GM21367 (cell line): ENCODE measurements around the gene LAMA1.

Experiments used
- ATAC-seq: cut with Tn5 transposase; IDR thresholded peaks from one replicate; pipeline ENCODE4 v1.9.1; 2021; ENCODE audit not compliant: unreplicated experiment

Gene LAMA1

DNA sequence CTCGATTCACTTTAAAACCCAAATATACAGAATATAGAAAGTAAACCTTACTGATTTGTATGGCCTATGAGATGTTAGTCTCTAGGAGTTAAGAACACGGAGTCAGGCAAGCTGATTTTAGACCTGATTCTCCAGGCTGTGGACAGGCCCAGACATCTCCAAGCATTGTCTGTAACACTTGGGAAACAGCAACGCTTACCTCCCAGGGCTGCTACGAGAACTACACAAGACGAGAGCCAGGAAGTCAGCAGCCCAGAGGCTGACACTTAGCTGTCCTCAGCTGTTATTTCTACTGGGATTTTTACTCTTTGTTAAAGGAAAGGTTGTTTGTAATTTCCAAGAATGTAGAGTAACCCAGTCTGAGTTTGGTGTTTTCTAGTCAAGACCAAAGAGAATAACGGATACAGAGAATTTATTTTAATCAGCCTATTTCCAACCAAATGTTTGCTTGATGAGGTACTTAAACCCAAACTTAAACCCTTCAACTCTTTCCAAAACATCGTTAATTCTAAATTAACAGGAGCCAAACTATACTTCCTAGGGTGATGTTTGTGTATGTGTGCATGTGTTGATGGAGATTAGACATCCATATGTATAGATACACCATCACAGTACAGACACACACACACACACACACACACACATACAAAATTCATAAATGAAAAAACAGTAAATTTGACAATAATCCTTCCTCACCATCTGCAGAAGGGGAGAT lies 123.4 kb downstream of the LAMA1 start:
- no peak for ATAC-seq

DNA sequence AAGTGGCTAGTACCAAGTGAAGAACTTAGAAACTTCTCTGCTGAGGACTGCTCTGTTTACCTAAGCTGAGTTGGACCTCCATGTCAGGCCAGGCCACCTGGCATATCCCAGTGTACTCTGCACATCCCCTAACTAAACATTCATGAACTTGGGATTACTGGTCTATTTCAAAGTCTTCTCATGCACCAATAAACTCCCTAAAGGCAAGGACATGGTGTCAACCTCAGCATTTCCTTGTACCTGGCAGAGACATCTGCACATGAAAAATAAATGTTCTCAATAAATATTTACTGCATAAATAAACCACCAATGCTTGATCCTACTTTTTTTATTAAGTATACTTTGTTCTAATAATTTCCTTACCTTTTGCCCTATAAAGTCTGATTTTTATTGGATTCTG lies 124.8 kb downstream of the LAMA1 start:
- ATAC-seq = no peak

DNA sequence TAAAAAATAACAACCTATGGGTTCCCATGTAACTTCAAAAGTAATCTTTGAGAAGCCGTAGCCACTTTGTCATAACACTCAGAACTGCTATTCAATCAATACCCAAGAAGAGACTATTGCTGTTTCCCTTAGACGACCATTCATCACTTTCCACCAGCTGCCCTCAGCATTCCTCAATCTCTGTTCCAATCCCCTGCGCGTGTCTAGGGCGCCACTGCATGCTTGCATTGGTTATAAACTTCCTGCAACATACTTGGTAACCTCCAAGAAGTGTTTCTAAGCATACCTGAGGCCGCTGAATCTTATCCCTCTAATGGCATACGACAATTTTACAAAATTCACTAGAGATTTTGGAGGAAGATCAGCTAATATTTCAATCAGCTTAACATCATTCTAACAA lies 134.2 kb downstream of the LAMA1 start:
- ATAC-seq = no peak

DNA sequence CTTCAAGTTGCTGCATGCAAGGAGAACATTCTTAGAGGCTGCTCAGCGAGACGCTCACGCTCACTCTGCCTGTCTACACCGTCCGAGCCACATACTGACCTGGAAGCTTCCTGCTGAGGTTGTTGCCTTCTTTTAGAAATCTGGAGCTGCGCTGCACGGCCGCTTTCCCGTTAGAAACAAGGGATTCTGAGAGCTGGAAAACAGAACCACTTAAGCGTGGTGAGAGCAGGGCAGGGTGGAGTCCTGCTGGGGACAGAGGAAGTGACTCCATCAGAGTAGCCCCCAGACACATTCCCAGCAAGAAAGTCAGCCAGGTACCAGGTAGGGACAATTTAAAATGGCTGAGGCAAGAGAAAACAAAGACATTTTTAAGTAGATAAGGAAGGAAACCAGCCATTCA lies 135.2 kb downstream of the LAMA1 start:
- ATAC-seq = no peak

DNA sequence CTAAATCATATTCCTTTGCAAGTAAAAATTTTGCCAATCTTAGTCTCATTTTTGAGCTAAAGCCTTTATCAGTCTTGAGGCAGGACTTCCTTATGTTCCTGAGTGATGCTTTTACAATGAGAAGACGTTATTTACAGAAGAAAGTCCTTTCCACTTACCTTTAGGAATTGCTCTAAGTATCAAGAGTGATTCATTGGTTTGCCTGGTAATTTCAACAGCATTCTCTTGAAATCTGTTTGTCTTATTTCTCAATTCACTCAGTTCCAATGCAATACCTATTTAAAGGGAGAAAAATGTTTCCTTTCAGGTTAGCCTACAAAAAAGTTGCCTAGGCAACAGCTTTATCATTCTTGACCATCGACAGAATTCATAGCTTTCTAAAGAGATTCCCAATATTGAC lies 137.2 kb downstream of the LAMA1 start:
- ATAC-seq = no peak

DNA sequence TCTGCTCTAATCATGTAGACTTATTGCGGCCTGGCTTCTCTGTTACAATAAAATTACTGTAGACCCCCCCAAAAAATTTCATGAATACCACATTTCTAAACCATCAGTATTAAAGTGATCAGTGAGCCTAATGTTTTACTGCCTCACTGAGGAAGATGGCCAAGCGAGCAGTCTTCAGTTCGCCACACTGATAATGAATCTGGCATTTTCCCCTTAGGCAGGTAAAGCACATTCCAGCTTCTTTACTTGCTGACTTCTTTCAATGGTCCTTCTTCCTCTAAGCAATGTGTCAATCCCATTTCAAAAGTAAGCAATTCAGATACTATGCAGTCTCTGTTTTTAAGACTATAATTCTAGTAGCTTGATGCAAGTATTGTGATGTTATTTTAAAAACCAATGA lies 137.6 kb downstream of the LAMA1 start:
- ATAC-seq = no peak

DNA sequence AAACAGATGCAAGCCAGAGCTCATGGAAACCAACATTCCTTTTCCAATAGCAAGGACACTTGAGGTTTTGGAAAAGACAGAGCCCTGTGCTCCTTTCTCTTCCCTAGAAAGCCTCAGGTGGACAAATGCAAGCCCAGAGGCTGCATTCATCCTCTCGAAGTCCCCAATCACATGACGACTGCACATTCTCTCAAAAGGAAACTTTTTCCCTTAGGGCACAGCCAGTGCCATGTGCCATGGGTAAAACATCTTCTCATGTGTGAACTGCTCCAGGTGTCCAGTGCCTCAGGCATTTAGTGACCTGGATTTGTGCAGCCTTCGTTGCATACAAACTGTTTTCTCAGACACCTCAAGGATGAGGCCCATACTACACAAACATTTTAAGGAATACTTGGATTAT lies 140.7 kb downstream of the LAMA1 start:
- no peak for ATAC-seq

DNA sequence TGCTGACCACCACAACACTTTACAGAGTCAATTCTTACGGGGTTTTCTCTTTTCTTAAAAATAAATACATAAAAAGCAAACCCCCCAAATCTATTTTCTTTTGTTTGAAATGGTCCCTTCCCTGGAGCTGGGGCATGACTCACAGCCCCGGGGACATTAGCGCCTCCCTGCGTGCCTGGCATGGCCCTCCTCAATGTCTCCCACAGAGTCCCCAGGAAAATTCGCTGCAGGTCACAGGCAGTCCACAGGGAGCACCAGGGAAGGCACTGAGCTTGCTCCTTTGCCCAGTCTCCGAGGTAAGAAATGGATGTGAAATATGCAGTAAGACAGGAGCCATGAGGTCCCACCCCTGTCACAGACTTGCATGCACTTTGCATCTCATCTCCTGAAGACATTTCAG lies 142.5 kb downstream of the LAMA1 start:
- no peak for ATAC-seq

DNA sequence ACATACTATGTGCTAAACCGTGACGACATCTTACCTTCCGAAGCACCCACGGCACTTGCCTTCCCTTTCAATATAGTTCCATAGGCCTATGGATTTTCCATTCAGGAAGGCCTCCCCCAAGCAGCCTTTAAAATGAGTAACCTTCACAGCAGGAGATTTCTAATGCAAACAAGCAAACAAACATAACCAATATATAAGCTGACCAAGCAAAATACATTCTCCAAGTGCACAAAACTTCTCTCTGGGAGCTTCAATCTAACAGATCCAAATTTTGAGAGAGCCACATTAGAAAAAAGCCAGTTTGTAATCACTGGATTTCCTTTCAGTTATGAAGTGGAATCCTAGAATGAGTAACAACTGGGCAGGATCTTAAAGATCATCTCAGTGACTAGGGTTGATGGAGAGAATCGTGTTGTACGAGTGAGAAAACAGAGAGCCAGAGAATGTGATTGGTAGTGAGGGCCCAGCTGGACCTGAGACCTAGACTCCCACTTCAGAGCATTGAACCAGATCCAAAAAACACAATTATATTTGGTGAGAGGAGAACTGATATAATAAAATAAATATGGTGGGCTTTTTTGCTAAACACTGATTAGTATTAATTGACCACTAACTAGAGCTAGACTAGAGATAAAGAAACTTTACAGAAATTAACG lies 145.6 kb downstream of the LAMA1 start:
- no peak for ATAC-seq

DNA sequence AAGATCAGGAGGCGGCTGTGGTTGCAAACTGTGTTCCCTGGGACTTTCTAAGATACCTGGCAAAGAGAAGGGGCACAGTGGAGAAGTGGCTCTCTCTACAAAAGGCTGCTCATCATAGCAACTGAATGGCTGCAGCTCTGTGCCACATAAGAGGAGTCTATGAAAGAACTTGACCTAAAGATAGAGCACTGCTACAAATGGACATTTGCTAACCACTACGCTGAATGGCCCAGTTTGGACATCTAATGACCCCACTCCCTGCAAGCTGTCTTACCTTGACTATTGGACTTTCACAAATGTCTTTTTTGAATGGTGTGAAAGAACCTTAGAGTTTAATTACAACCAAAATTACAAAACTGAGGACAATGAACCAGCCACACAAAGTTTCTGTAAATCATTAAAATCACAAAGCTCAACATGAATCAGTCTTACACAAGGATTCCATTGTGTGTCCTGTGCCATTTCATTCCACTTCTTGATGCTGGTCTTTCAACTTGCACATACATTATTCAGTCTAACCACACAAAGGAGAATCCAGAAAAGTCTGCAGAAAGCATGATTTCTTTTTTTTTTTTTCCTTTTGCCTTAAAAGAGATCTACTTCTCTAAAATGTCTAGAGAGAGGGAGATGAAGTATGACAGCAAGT lies 154.0 kb downstream of the LAMA1 start:
- ATAC-seq = no peak

DNA sequence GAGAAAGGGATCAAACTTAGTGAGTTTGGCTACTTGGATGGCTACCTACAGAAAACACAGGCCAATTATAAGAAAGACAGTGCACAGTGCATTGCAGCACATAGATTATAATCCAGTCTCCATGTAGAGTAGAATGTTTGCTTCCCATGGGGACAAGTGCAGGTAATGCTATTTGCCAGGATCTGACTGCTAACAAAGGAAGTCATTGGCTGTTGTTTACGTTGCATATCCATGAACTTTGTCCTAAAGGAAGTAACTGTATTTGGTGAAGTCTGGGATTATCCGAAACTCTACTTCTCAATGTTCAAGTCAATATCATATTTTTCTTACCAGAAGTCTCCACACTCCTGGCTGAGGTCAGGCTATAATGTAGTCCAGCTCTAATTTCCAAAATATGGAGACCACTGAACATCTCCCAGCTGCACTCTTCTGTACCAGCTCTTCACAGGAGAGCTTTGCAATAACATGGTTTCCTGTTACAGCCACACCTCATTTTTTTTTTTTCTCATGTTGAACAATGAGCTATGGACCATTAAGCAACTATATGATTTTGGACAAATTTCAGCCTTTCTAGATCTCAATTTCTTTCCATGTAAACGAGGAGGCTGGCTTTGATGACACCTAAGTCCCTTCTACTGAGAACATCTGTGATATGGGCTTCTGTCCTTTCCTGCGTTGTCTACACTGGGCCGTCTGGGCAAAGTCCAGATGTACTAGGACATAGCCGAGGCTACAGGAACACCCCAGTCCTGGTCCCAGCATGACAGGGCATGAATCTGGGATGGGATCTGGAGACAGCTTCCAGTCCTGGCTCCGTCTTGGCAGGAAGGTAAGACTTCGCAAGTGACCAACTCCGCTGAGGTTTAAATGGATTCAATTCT lies 154.8 kb downstream of the LAMA1 start:
- no peak for ATAC-seq

DNA sequence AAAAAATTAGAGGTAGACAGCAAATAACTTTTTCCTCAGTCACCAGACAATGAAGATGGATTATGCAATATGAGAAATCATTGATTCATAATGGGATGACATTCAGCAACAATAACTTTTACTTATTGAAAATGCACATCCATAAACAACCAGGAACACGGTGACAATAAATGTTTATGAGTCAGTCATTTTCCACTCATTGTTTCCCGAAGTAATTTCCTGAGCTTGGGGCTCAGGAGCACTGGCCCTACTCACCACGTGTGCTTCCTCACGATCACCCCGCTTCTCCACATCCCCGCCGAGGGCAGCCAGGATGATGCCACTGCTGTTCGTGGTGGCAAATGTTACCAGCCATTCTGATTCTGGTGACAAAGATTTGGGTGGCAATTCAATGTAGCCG lies 156.3 kb downstream of the LAMA1 start:
- no peak for ATAC-seq

DNA sequence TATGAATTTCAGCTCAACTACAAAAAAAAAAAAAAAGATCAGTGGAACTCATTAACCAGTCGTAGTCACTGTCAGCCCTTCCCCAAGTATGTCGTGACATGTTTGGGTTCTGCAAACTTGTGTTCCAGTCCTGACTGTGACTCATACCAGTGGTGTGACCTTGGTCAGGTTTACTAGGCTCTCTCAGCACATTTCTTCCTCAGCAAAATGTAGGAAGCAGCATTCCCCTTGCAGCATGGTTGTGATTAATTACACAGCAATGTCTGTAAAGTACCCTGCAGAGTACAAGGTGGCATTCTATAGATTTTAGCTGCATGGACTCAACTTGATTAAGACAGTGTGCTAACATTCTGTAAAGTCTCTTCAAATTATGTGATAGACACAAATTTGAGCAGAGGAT lies 156.9 kb downstream of the LAMA1 start:
- no peak for ATAC-seq

DNA sequence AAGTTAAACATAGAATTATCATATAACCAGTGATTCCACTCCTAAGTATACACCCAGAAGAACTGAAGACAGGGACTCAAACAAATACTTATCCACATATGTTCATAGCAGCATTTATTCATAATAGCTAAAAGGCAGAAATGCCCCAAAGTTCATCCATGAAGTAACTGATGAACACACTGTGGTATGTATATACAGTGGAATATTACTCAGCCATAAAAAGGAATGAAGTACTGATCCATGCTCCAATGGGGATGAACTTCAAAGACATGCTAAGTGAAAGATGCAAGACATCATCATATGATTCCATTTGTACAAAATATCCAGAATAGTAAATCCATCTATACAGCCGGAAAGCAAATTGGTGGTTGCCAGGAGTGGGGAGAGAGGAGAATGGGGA lies 157.5 kb downstream of the LAMA1 start:
- no peak for ATAC-seq

DNA sequence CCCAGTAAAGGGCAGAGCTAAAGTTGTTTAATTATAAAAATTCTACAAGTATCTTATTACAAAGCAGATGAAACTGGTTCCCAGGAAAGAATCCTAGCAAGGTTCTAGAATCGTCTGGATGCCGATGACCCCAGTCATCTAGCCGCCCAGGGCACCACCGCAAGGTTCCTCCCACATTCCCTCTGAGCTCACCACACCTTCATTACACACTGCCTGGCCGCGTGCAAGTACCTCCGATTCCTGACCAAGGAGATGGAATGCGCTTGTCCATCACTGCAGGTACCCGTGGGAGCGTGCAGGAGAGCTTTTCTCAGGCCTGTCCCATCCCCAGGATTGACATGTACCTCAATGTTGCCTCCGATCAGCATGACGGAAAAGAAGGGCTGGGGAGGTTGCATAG lies 158.5 kb downstream of the LAMA1 start:
- ATAC-seq = no peak

DNA sequence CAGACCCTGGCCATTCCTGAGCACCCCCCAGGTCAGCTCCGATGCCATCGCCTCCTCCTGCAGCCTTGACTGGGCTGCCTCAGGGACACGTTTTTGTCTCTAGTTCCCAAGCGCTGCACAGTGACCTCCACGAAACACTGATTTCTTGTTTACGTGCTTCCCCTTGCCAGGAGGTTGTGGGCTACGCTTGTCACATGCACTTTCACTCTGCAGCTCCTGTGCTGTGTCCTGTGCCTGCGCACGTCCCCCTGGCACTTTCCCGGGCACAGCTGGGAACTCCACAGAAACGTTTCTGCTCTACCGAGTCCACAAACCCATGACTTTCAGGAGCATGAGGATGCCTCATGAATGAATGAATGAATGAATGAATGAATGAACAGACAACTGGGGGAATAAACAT lies 160.6 kb downstream of the LAMA1 start:
- no peak for ATAC-seq

DNA sequence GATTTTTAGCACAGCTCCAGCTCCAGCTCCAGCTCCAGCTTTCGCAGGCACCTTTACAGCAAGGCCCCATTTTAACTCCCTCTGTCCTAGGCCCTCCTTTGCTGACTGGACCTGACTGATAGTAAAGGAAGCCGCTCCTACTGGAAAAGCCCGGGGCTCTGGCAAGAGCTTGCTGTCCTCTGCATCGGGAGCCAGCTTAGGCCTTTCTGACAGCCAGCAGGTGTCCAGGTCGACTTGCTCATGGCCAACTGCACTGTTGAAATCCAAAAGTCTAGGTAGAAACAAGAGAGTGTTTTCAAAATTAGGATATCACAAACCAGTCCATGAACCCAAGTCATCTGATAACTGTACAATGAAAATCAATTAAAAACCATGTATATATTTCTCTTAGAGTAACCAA lies 161.1 kb downstream of the LAMA1 start:
- ATAC-seq = no peak

DNA sequence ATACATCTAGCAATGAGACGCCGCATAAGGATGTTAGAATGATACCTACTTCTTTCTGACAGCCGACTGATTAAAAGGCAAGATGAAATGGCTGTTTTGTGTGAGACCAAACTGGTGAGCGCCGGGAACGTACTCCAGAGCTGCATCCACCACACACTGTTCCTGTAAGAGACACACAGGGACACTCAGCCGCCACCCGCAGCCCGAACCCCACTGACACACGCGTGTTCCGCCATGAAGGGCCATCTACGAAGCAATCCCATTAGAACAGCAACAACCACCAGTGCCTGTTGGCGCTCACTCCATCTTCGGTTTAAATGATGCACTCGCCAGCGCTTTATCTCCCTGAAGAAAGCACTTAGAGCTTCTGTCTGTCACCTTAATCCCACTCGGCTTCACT lies 162.3 kb downstream of the LAMA1 start:
- no peak for ATAC-seq

DNA sequence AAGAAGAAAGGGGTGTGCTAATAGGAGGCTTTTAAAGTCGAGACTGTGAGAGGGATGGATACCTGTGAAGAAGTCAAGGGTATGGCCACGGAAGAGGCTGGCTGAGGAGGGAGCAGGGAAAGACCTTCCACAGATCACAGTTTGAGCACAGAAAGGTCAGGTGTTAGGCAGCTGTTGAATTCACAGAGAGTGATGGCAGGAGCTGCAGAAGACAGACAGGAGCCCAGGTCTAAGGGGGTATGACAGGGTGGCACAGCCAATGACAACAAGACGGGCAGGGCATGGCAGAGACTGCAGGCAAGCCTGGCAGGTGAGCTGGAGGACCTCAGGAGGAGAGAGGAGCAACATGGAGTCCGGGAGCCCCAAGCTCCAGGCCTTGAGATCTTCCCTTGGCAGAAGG lies 163.1 kb downstream of the LAMA1 start:
- ATAC-seq = no peak

DNA sequence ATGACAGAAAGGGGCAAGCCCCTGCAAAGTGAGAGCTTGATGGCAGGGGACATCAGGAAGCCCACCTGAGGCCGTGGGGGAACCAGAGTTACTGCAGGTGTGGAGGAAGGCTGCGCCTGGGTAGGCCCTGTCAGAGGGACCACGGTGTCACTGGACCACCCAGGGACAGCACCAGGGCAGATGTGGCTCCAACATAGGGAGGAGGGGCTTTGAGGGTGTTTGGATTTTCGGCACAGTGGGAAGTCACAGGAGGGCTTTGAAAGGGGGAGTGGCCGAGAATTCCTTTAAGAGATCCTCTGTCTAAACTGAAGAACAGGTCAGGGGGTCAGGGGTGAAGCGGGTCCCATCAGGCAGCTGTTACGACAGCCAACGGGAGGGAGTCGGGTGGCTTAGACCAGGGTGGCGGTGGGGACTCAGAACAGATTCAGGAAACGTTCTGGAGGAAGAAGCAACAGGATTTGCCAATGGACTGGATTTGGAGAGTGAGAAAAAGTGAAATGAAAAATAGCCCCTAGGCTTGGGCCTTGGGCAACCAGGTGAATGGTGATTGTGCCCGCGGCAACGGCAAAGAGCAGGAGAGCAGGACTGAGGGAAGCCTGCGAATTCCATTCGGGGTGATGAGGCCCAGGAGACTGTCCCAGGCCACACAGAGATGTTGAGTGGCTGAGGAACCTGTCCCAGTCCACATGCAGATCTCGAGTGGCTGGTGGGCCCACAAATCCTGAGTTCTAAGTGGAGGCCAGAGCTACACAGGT lies 166.1 kb downstream of the LAMA1 start:
- ATAC-seq = no peak

DNA sequence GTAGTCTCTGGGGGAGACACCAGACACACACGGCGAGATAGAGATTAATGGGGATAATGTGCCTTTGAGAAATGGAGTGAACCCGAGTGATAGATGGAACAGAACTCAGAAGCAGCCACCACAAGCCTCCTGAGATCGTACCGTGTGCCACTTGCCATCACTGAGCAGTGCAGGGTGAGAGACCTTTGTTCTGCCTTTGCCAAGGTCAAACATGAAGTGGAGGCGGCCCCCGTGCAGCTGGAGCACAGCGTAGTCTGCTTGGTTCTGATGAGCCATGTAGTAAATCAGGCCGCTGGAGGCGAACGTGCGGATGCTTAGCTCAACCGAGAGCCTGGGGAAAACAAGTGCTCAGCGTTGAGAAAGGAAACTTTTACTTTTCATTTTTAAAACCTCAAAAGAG lies 167.0 kb downstream of the LAMA1 start:
- no peak for ATAC-seq
